IMR-90 (cell line): Measurements from ENCODE around the gene SMIM36. TPM values are rescaled to one million over a fixed set of nuclear protein-coding genes. Genes with fewer than 3 reads are reported as not detected.

Source experiments
- ATAC-seq: fragments of 200-7000 bp; cut with Tn5 transposase; 2 replicates; pipeline ENCODE4 v1.9.1; 2020; ENCODE audit warnings: low read depth, mild to moderate bottlenecking, moderate library complexity
- BruUV-seq: library from RNA; stranded (reverse); fragments of 400-500 nt; replicated peaks from 2 replicates; lab custom pipeline; 2021; lab: Mats Ljungman, UMichigan
- CTCF ChIA-PET: fragments of 300-600 bp; formaldehyde crosslinking; extraction: SDS; loops from one replicate; lab custom pipeline; 2021; ENCODE audit warnings: antibody characterized with exemption; lab: Yijun Ruan, JAX
- POLR2A ChIA-PET: fragments of 300-600 bp; sonication (Branson Sonifier 250); formaldehyde crosslinking; loops from one replicate; lab custom pipeline; 2022; ENCODE audit warnings: antibody characterized with exemption; ENCODE audit not compliant: unreplicated experiment; lab: Charles Lee
- DNase-seq: peaks from one replicate; pipeline ENCODE4 v3.0.0; 2013
- H2AFZ ChIP-seq: replicated peaks from 2 replicates; pipeline ENCODE3; 2013; ENCODE audit warnings: low read length, mild to moderate bottlenecking; ENCODE audit not compliant: poor library complexity
- H2AK5ac ChIP-seq: 2 replicates; pipeline ENCODE4 v1.6.1; 2013; ENCODE audit warnings: low read depth, low read length, inconsistent platforms
- H2AK9ac ChIP-seq: replicated peaks from 2 replicates; pipeline ENCODE3; 2013; ENCODE audit warnings: mild to moderate bottlenecking, low read depth, low read length, moderate library complexity; ENCODE audit not compliant: poor library complexity
- H2BK120ac ChIP-seq: 2 replicates; pipeline ENCODE4 v1.6.1; 2013; ENCODE audit warnings: low read depth, low read length, inconsistent platforms
- H2BK15ac ChIP-seq: 3 replicates; pipeline ENCODE4 v1.6.1; 2013; ENCODE audit warnings: low read depth, low read length, inconsistent platforms
- H2BK20ac ChIP-seq: 2 replicates; pipeline ENCODE4 v1.6.1; 2013; ENCODE audit warnings: low read depth, mild to moderate bottlenecking, inconsistent platforms, low read length, moderate library complexity
- H2BK5ac ChIP-seq: 2 replicates; pipeline ENCODE4 v1.6.1; 2013; ENCODE audit warnings: mild to moderate bottlenecking, low read depth, low read length, inconsistent platforms; ENCODE audit not compliant: poor library complexity, severe bottlenecking
- H3K14ac ChIP-seq: replicated peaks from 2 replicates; pipeline ENCODE4 v1.6.1; 2013; ENCODE audit warnings: low read depth, low read length, inconsistent platforms
- H3K18ac ChIP-seq: 2 replicates; pipeline ENCODE4 v1.6.1; 2013; ENCODE audit warnings: low read depth, low read length, control low read depth
- H3K23ac ChIP-seq: 2 replicates; pipeline ENCODE4 v1.6.1; 2013; ENCODE audit warnings: low read depth, low read length, inconsistent platforms
- H3K27ac ChIP-seq: 2 replicates; pipeline ENCODE4 v1.5.1; 2013; ENCODE audit warnings: mild to moderate bottlenecking, control low read depth, low read length; ENCODE audit not compliant: insufficient read depth
- H3K27me3 ChIP-seq: 2 replicates; pipeline ENCODE4 v1.6.1; 2013; ENCODE audit warnings: low read length; ENCODE audit not compliant: control insufficient read depth, insufficient read depth
- H3K36me3 ChIP-seq: 2 replicates; pipeline ENCODE4 v1.6.1; 2013; ENCODE audit warnings: low read length, mixed read lengths; ENCODE audit not compliant: control insufficient read depth, insufficient read depth
- H3K4ac ChIP-seq: 2 replicates; pipeline ENCODE4 v1.6.1; 2013; ENCODE audit warnings: low read depth, low read length, inconsistent platforms
- H3K4me1 ChIP-seq: 2 replicates; pipeline ENCODE4 v1.6.1; 2013; ENCODE audit warnings: low read length, mixed read lengths; ENCODE audit not compliant: control insufficient read depth, insufficient read depth
- H3K4me2 ChIP-seq: 2 replicates; pipeline ENCODE4 v1.6.1; 2013; ENCODE audit warnings: low read depth, mild to moderate bottlenecking, control low read depth, low read length, moderate library complexity
- H3K4me3 ChIP-seq: 2 replicates; pipeline ENCODE4 v1.5.1; 2013; ENCODE audit warnings: low read depth, mild to moderate bottlenecking, control low read depth, low read length, moderate library complexity; ENCODE audit not compliant: insufficient read depth
- H3K56ac ChIP-seq: 2 replicates; pipeline ENCODE4 v1.6.1; 2013; ENCODE audit warnings: low read length, inconsistent platforms; ENCODE audit not compliant: insufficient read depth; ENCODE audit errors: extremely low read depth
- H3K79me1 ChIP-seq, 2 experiments: 2 replicates each; pipeline ENCODE4 v1.6.1; 2013; ENCODE audit warnings: low read length in 2 of 2, inconsistent platforms in 1 of 2, low read depth in 1 of 2
- H3K9ac ChIP-seq: 2 replicates; pipeline ENCODE4 v1.6.1; 2013; ENCODE audit warnings: low read depth, low read length, control low read depth
- H3K9me1 ChIP-seq: 2 replicates; pipeline ENCODE4 v1.6.1; 2013; ENCODE audit warnings: low read length, inconsistent platforms; ENCODE audit not compliant: insufficient read depth
- H3K9me3 ChIP-seq: 2 replicates; pipeline ENCODE4 v1.6.1; 2013; ENCODE audit warnings: low read length; ENCODE audit not compliant: control insufficient read depth, insufficient read depth
- H4K20me1 ChIP-seq: 2 replicates; pipeline ENCODE4 v1.6.1; 2013; ENCODE audit warnings: low read length, inconsistent platforms; ENCODE audit not compliant: insufficient read depth
- H4K5ac ChIP-seq: 2 replicates; pipeline ENCODE4 v1.6.1; 2013; ENCODE audit warnings: mild to moderate bottlenecking, low read depth, low read length, control low read depth
- H4K8ac ChIP-seq, 2 experiments: 2 replicates each; pipeline ENCODE4 v1.6.1; 2013; ENCODE audit warnings: low read depth in 2 of 2, low read length in 2 of 2, control low read depth in 1 of 2, inconsistent platforms in 1 of 2
- H4K91ac ChIP-seq: 2 replicates; pipeline ENCODE4 v1.6.1; 2013; ENCODE audit warnings: low read depth, low read length, inconsistent platforms; ENCODE audit not compliant: insufficient read depth
- CEBPB ChIP-seq: IDR thresholded peaks from 2 replicates; pipeline ENCODE4 v1.6.1; 2012; ENCODE audit warnings: low read depth, low read length, improper control_type of control experiment
- CHD1 ChIP-seq: IDR thresholded peaks from 2 replicates; pipeline ENCODE4 v1.6.1; 2012; ENCODE audit warnings: low read depth, low read length, improper control_type of control experiment
- ELK1 ChIP-seq: fragments of 150-350 bp; IDR thresholded peaks from 2 replicates; pipeline ENCODE4 v1.6.1; 2016; ENCODE audit warnings: low read depth, mild to moderate bottlenecking, low read length, moderate library complexity, borderline replicate concordance
- MAZ ChIP-seq: IDR thresholded peaks from 2 replicates; pipeline ENCODE4 v1.6.1; 2012; ENCODE audit warnings: low read depth, mild to moderate bottlenecking, low read length, improper control_type of control experiment, moderate library complexity, borderline replicate concordance
- MXI1 ChIP-seq: IDR thresholded peaks from 2 replicates; pipeline ENCODE4 v1.6.1; 2012; ENCODE audit warnings: low read depth, mild to moderate bottlenecking, low read length, moderate library complexity, borderline replicate concordance
- RFX5 ChIP-seq: IDR thresholded peaks from 2 replicates; pipeline ENCODE4 v1.8.0; 2012; ENCODE audit warnings: low read depth, mild to moderate bottlenecking, low read length, moderate library complexity
- SMC3 ChIP-seq: fragments of 150-350 bp; IDR thresholded peaks from 2 replicates; pipeline ENCODE4 v1.6.1; 2016; ENCODE audit warnings: low read depth, mild to moderate bottlenecking, antibody characterized with exemption, low read length, moderate library complexity
- WGBS, 2 experiments: methylation state at CpG; one replicate each; pipeline versions ENCODE4 v1.1.5 to v1.1.7; 2013; ENCODE audit warnings: missing lambda C conversion rate in 2 of 2; ENCODE audit not compliant: insufficient read length in 1 of 2; ENCODE audit errors: extremely low coverage in 2 of 2; 5-methylcytosine and 5-hydroxymethylcytosine counted together
- dilution Hi-C: fragments of 300-500 bp; cut with HindIII; formaldehyde crosslinking; loops from one replicate; pipeline ENCODE4 v1.14.3; 2018; ENCODE audit warnings: low sequenced_read_pairs; ENCODE audit not compliant: unreplicated experiment
- in situ Hi-C: fragments of 300-500 bp; cut with MboI; formaldehyde crosslinking; loops from 3 replicates; pipeline ENCODE4 v1.14.3; 2019; ENCODE audit warnings: low sequenced_read_pairs, inconsistent platforms, mixed read lengths
- intact Hi-C: fragments of 100-400 bp; cut with micrococcal nuclease; formaldehyde crosslinking; loops from 2 replicates; pipeline ENCODE4 v1.10.0; 2022
- polyA plus RNA-seq, 3 experiments: library from polyadenylated mRNA; depleted of rRNA; stranded (reverse); fragments of >200 nt; gene quantifications; 2 replicates each; pipeline ENCODE4 v1.2.3, GENCODE V29; 2012; ENCODE audit warnings: low replicate concordance in 1 of 3
- total RNA-seq: library from RNA; depleted of rRNA; stranded (reverse); fragments of >200 nt; gene quantifications from 2 replicates; pipeline ENCODE4 v1.2.3, GENCODE V29; 2012

Gene SMIM36
- total and polyA plus RNA-seq, 2 of the 4 experiments (the other 2 are of a cell fraction), result not detected

GRCh38 chr17:55413825-55414489, 97.3 kb downstream of the SMIM36 start:
- Histone ChIP-seq H3K14ac (no peak overlapping the region), H3K36me3 (peaks cover 27% of the 10 kb centered on the region), H3K4me1 (peaks cover 3% of the 10 kb centered on the region), H2AK5ac (no peak overlapping the region), H3K18ac (no peak overlapping the region), H4K20me1 (no peaks in the 10 kb centered on the region), H4K5ac (no peak overlapping the region), H3K4me3 (no peak overlapping the region), H3K9me1 (peaks cover 3% of the 10 kb centered on the region; the same call in 1 of the 2 replicates), H2BK20ac (no peak overlapping the region), H3K9ac (no peak overlapping the region), H3K79me1 (peaks cover 24 to 31% of the 10 kb centered on the region in 2 experiments), H3K23ac (no peak overlapping the region), H4K91ac (no peak overlapping the region), H2BK120ac (no peak overlapping the region), H3K27me3 (no peaks in the 10 kb centered on the region), H4K8ac (no peak overlapping the region), H3K27ac (no peak overlapping the region), H2BK5ac (no peak overlapping the region), H2AK9ac (no peak overlapping the region), H3K4ac (no peak overlapping the region), H2BK15ac (no peak overlapping the region), H3K56ac (no peak overlapping the region), H3K9me3 (no peaks in the 10 kb centered on the region), H2AFZ (no peak overlapping the region), H3K4me2 (no peak overlapping the region)
- in situ Hi-C loops (no loop called here), intact Hi-C loops (no loop called here), dilution Hi-C loops (no loop called here)
- BruUV-seq, result no TSS peak
- ATAC-seq (no peak), DNase-seq (no peak)
- ChIA-PET CTCF (no interaction called here), POLR2A (no interaction called here)
- 100% methylated on average over 1 of the region's 8 CpGs; no CpG with 5 or more reads in 1 of the 2 experiments for WGBS, 2 experiments
- TF ChIP-seq CEBPB, result no peak
- no peak for TF ChIP-seq SMC3
- no peak for TF ChIP-seq RFX5
- no peak for TF ChIP-seq CHD1
- TF ChIP-seq MAZ, result no peak
- TF ChIP-seq ELK1, result no peak
- TF ChIP-seq MXI1, result no peak
